HCT116 (cell line): ENCODE measurements around the gene CPM. TPM values are rescaled to one million over a fixed set of nuclear protein-coding genes. Genes with fewer than 3 reads are reported as not detected.

ENCODE experiments used
- ATAC-seq: fragments of 200-7000 bp; cut with Tn5 transposase; 2 replicates; pipeline ENCODE4 v1.9.1; 2020; ENCODE audit warnings: mild to moderate bottlenecking, moderate library complexity
- BruUV-seq: library from RNA; stranded (reverse); fragments of 400-500 nt; replicated peaks from 2 replicates; lab custom pipeline; 2021; lab: Mats Ljungman, UMichigan
- CTCF ChIA-PET: fragments of 300-600 bp; sonication (Branson Sonifier 250); formaldehyde crosslinking; loops from one replicate; lab custom pipeline; 2021; ENCODE audit warnings: antibody characterized with exemption; lab: Charles Lee
- POLR2A ChIA-PET: fragments of 300-600, 350-600 bp; sonication (Branson Sonifier 250); formaldehyde crosslinking; loops from one replicate; lab custom pipeline; 2021; ENCODE audit warnings: antibody characterized with exemption; lab: Charles Lee
- RAD21 ChIA-PET, 2 experiments: fragments of 300-600 bp; sonication (Branson Sonifier 250); formaldehyde crosslinking; loops; one replicate each; lab custom pipeline; 2023; ENCODE audit warnings: low total read pairs in 2 of 2; ENCODE audit not compliant: uncharacterized antibody in 2 of 2, unreplicated experiment in 2 of 2, low non-redundant PET in 1 of 2; lab: Charles Lee
- DNase-seq: peaks from one replicate; pipeline ENCODE4 v3.0.0-alpha.2; 2010; ENCODE audit warnings: low read depth, low spot score
- H2AFZ ChIP-seq: fragments of 200-600 bp; shearing (Covaris generic), sonication (generic); 2 replicates; pipeline ENCODE4 v1.6.1; 2017; ENCODE audit warnings: low read depth, mixed run types, mixed read lengths, antibody characterized with exemption, low read length; ENCODE audit not compliant: poor library complexity, severe bottlenecking
- H3K27ac ChIP-seq: 2 replicates; pipeline ENCODE4 v1.5.1; 2012; ENCODE audit warnings: low read depth, low read length
- H3K27me3 ChIP-seq: fragments of 200-600 bp; sonication (generic); 2 replicates; pipeline ENCODE4 v1.6.1; 2016; ENCODE audit warnings: mixed run types, low read length, mixed read lengths; ENCODE audit not compliant: insufficient read depth
- H3K36me3 ChIP-seq, 2 experiments: fragments of 200-500 bp in 1 of 2; fragments of 200-600 bp in 1 of 2; sonication (Bioruptor generic) in 1 of 2; sonication (generic) in 1 of 2; 2 replicates each; pipeline versions ENCODE4 v1.5.1 to v1.6.1; 2014 to 2016; ENCODE audit warnings: low read length in 2 of 2, inconsistent platforms in 1 of 2, mixed read lengths in 1 of 2, mixed run types in 1 of 2; ENCODE audit not compliant: insufficient read depth in 2 of 2, control insufficient read depth in 1 of 2
- H3K4me1 ChIP-seq, 2 experiments: fragments of 200-600 bp in 1 of 2; sonication (generic) in 1 of 2; 2 replicates each; pipeline versions ENCODE4 v1.5.1 to v1.6.1; 2012 to 2017; ENCODE audit warnings: low read length in 2 of 2, inconsistent platforms in 1 of 2, mild to moderate bottlenecking in 1 of 2, mixed read lengths in 1 of 2, mixed run types in 1 of 2, moderate library complexity in 1 of 2; ENCODE audit not compliant: insufficient read depth in 2 of 2, control insufficient read depth in 1 of 2
- H3K4me2 ChIP-seq: fragments of 200-600 bp; sonication (generic); 2 replicates; pipeline ENCODE4 v1.6.1; 2017; ENCODE audit warnings: mixed run types, low read length, mixed read lengths
- H3K4me3 ChIP-seq, 2 experiments: fragments of 200-600 bp in 1 of 2; sonication (generic) in 1 of 2; replicated peaks in 1 of 2; 2 replicates each; pipeline ENCODE4 v1.5.1; 2011 to 2016; ENCODE audit warnings: low read length in 2 of 2, control low read depth in 1 of 2, low read depth in 1 of 2, mild to moderate bottlenecking in 1 of 2, mixed read lengths in 1 of 2, mixed run types in 1 of 2
- H3K79me2 ChIP-seq: fragments of 200-600 bp; sonication (generic); 2 replicates; pipeline ENCODE4 v1.6.1; 2017; ENCODE audit warnings: mild to moderate bottlenecking, mixed run types, low read length, moderate library complexity, mixed read lengths; ENCODE audit not compliant: insufficient read depth
- H3K9ac ChIP-seq: fragments of 200-600 bp; sonication (generic); 2 replicates; pipeline ENCODE4 v1.6.1; 2016; ENCODE audit warnings: low read length, mixed read lengths
- H3K9me2 ChIP-seq: fragments of 200-600 bp; sonication (generic), shearing (Covaris generic); 2 replicates; pipeline ENCODE4 v1.6.1; 2017; ENCODE audit warnings: mixed run types, mild to moderate bottlenecking, moderate library complexity; ENCODE audit not compliant: insufficient read depth
- H3K9me3 ChIP-seq, 2 experiments: fragments of 200-500 bp in 1 of 2; fragments of 200-600 bp in 1 of 2; sonication (Bioruptor generic) in 1 of 2; sonication (generic) in 1 of 2; 2 replicates each; pipeline ENCODE4 v1.6.1; 2014 to 2017; ENCODE audit warnings: low read length in 2 of 2, mixed read lengths in 2 of 2, inconsistent platforms in 1 of 2, low read depth in 1 of 2, mild to moderate bottlenecking in 1 of 2, mixed run types in 1 of 2, moderate library complexity in 1 of 2; ENCODE audit not compliant: control insufficient read depth in 1 of 2, insufficient read depth in 1 of 2
- H4K20me1 ChIP-seq: fragments of 200-600 bp; sonication (generic), shearing (Covaris generic); 2 replicates; pipeline ENCODE4 v1.6.1; 2017; ENCODE audit warnings: mixed run types, mild to moderate bottlenecking, moderate library complexity; ENCODE audit not compliant: insufficient read depth
- CBX3 ChIP-seq: IDR thresholded peaks from 2 replicates; pipeline ENCODE4 v1.6.1; 2012; ENCODE audit warnings: low read depth
- CEBPB ChIP-seq: IDR thresholded peaks from 2 replicates; pipeline ENCODE4 v1.6.1; 2012; ENCODE audit warnings: low read depth
- EGR1 ChIP-seq: IDR thresholded peaks from 2 replicates; pipeline ENCODE4 v1.6.1; 2012; ENCODE audit warnings: low read depth
- EZH2 ChIP-seq: fragments of 200-600 bp; sonication (generic); IDR thresholded peaks from 2 replicates; pipeline ENCODE4 v1.6.1; 2017; ENCODE audit warnings: antibody characterized with exemption, mixed run types
- EZH2phosphoT487 ChIP-seq: fragments of 200-600 bp; IDR thresholded peaks from 2 replicates; pipeline ENCODE4 v1.6.1; 2018; ENCODE audit warnings: antibody characterized with exemption, borderline replicate concordance
- FOSL1 ChIP-seq: IDR thresholded peaks from 2 replicates; pipeline ENCODE4 v1.6.1; 2012; ENCODE audit warnings: low read depth
- JUND ChIP-seq: IDR thresholded peaks from 2 replicates; pipeline ENCODE4 v1.6.1; 2012
- POLR2A ChIP-seq: IDR thresholded peaks from 2 replicates; pipeline ENCODE4 v1.7.0; 2011; ENCODE audit warnings: borderline replicate concordance; ENCODE audit not compliant: insufficient read depth, insufficient read length; ENCODE audit errors: extremely low read depth
- RAD21 ChIP-seq: IDR thresholded peaks from 2 replicates; pipeline ENCODE4 v1.6.1; 2012; ENCODE audit warnings: low read depth, mild to moderate bottlenecking
- SIN3A ChIP-seq: IDR thresholded peaks from 2 replicates; pipeline ENCODE4 v1.6.1; 2012; ENCODE audit warnings: low read depth
- SRF ChIP-seq: IDR thresholded peaks from 2 replicates; pipeline ENCODE4 v1.6.1; 2012; ENCODE audit warnings: low read depth
- TCF7L2 ChIP-seq: IDR thresholded peaks from 2 replicates; pipeline ENCODE4 v1.7.0; 2011; ENCODE audit warnings: borderline replicate concordance, inconsistent platforms; ENCODE audit not compliant: insufficient read depth, insufficient read length; ENCODE audit errors: extremely low read depth
- ZFX ChIP-seq: fragments of 450-650 bp; IDR thresholded peaks from 2 replicates; pipeline ENCODE4 v1.6.1; 2017
- ZNF274 ChIP-seq: fragments of 200-500 bp; sonication (Bioruptor generic); IDR thresholded peaks from 2 replicates; pipeline ENCODE4 v1.6.1; 2014; ENCODE audit warnings: mild to moderate bottlenecking, low read depth, low read length, inconsistent platforms
- intact Hi-C: fragments of 100-400 bp; cut with micrococcal nuclease; formaldehyde crosslinking; loops from 2 replicates; pipeline ENCODE4 v1.10.0; 2022
- total RNA-seq: library from RNA; stranded (reverse); gene quantifications from one replicate; pipeline ENCODE4 v1.2.1, GENCODE V29; 2021; ENCODE audit not compliant: unreplicated experiment
- TF ChIP-seq, protein P1 (sequence below): IDR thresholded peaks from 2 replicates; pipeline ENCODE4 v1.6.1; 2012
- TF ChIP-seq, protein P2 (sequence below): IDR thresholded peaks from 2 replicates; pipeline ENCODE4 v1.6.1; 2012; ENCODE audit warnings: low read depth
- TF ChIP-seq, protein P3 (sequence below), 3 experiments: fragments of 200-600 bp in 1 of 3; sonication (generic) in 1 of 3; IDR thresholded peaks in 2 of 3; conservative IDR thresholded peaks in 1 of 3; 2 replicates each; pipeline ENCODE4 v1.5.1; 2012 to 2017; ENCODE audit warnings: low read depth in 2 of 3, low read length in 2 of 3, antibody characterized with exemption in 1 of 3, borderline replicate concordance in 1 of 3, control low read depth in 1 of 3, mild to moderate bottlenecking in 1 of 3, mixed read lengths in 1 of 3, mixed run types in 1 of 3, moderate library complexity in 1 of 3; ENCODE audit not compliant: insufficient read depth in 1 of 3
- TF ChIP-seq, protein P4 (sequence below): IDR thresholded peaks from 2 replicates; pipeline ENCODE4 v1.6.1; 2012

The CPM gene
- total RNA-seq, 1 experiment from 2014 or later = 5.3 TPM

DNA sequence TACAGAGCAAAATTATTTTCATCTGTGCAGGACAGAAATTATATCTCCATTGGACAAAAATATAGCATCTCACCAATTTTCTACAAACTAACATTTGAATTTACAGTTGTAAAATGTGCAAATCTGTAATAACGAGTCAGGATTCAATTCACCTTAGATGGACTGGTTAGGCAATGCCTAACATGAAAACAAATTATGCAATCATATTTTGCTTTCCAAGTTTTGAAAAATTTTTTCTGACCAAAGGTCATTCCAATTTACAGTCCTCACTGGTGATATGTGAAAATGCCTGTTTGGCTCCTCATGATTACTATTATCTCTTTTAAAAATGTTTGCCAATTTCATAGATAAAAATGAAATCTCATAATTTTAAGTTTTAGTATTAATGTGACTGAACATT lies 6.5 kb upstream of the CPM start:
- no peak overlapping the region for H3K4me2 ChIP-seq
- no peak for ATAC-seq

DNA sequence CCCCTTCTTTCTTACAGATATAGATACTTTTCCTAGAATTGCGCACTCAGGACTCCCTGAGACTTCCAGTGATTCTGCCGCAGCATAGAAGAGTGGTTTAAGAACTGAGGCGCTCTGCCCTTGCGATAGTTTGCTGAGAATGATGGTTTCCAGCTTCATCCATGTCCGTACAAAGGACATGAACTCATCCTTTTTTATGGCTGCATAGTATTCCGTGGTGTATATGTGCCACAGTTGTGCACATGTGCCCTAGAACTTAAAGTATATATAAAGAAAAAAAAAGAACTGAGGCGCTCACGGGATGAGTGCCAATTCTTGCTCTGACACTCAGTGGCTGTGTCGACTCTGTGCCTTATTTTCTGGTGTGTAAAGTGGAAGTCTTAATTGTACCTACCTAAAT lies 1.4 kb upstream of the CPM start:
- ChIA-PET POLR2A (no interaction called here), CTCF (no interaction called here), RAD21 (no interaction called here)
- no peaks in the 10 kb centered on the region for H3K27me3 ChIP-seq
- no peaks in the 10 kb centered on the region for H3K36me3 ChIP-seq
- H3K9me2 ChIP-seq = no peaks in the 10 kb centered on the region
- no peak overlapping the region for H3K4me3 ChIP-seq
- TF ChIP-seq TCF7L2 (no peak), ZNF274 (no peak), CBX3 (no peak), RAD21 (no peak)
- TF ChIP-seq, protein P1, sequence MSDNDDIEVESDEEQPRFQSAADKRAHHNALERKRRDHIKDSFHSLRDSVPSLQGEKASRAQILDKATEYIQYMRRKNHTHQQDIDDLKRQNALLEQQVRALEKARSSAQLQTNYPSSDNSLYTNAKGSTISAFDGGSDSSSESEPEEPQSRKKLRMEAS = no peak
- TF ChIP-seq, protein P2, sequence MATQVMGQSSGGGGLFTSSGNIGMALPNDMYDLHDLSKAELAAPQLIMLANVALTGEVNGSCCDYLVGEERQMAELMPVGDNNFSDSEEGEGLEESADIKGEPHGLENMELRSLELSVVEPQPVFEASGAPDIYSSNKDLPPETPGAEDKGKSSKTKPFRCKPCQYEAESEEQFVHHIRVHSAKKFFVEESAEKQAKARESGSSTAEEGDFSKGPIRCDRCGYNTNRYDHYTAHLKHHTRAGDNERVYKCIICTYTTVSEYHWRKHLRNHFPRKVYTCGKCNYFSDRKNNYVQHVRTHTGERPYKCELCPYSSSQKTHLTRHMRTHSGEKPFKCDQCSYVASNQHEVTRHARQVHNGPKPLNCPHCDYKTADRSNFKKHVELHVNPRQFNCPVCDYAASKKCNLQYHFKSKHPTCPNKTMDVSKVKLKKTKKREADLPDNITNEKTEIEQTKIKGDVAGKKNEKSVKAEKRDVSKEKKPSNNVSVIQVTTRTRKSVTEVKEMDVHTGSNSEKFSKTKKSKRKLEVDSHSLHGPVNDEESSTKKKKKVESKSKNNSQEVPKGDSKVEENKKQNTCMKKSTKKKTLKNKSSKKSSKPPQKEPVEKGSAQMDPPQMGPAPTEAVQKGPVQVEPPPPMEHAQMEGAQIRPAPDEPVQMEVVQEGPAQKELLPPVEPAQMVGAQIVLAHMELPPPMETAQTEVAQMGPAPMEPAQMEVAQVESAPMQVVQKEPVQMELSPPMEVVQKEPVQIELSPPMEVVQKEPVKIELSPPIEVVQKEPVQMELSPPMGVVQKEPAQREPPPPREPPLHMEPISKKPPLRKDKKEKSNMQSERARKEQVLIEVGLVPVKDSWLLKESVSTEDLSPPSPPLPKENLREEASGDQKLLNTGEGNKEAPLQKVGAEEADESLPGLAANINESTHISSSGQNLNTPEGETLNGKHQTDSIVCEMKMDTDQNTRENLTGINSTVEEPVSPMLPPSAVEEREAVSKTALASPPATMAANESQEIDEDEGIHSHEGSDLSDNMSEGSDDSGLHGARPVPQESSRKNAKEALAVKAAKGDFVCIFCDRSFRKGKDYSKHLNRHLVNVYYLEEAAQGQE = no peak
- TF ChIP-seq, protein P3, sequence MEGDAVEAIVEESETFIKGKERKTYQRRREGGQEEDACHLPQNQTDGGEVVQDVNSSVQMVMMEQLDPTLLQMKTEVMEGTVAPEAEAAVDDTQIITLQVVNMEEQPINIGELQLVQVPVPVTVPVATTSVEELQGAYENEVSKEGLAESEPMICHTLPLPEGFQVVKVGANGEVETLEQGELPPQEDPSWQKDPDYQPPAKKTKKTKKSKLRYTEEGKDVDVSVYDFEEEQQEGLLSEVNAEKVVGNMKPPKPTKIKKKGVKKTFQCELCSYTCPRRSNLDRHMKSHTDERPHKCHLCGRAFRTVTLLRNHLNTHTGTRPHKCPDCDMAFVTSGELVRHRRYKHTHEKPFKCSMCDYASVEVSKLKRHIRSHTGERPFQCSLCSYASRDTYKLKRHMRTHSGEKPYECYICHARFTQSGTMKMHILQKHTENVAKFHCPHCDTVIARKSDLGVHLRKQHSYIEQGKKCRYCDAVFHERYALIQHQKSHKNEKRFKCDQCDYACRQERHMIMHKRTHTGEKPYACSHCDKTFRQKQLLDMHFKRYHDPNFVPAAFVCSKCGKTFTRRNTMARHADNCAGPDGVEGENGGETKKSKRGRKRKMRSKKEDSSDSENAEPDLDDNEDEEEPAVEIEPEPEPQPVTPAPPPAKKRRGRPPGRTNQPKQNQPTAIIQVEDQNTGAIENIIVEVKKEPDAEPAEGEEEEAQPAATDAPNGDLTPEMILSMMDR (IDR thresholded peaks at IDR 0.05 in 2 of 3, conservative IDR thresholded peaks at IDR 0.05 in 1 of 3; ENCODE audit: borderline replicate concordance in 1 of 3, insufficient read depth in 1 of 3, low read depth in 2 of 3, low read length in 2 of 3) = no peak
- TF ChIP-seq, protein P4, sequence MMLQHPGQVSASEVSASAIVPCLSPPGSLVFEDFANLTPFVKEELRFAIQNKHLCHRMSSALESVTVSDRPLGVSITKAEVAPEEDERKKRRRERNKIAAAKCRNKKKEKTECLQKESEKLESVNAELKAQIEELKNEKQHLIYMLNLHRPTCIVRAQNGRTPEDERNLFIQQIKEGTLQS = no peak
- H3K27ac ChIP-seq = no peak overlapping the region
- BruUV-seq = no TSS peak
- no peaks in the 10 kb centered on the region for H3K9me3 ChIP-seq
- no peak for DNase-seq
- H4K20me1 ChIP-seq = no peaks in the 10 kb centered on the region
- intact Hi-C loops = no loop called here
- ATAC-seq = no peak
- no peak overlapping the region for H3K9ac ChIP-seq
- no peaks in the 10 kb centered on the region for H3K79me2 ChIP-seq
- H3K4me1 ChIP-seq = peaks cover 8 to 26% of the 10 kb centered on the region in 2 experiments; a peak in 3 of 4 replicates
- H3K4me2 ChIP-seq = no peak overlapping the region
- H2AFZ ChIP-seq = no peak overlapping the region

More for the DNA sequence above, 6.5 kb upstream of the CPM start:
- TF ChIP-seq SIN3A (no peak), FOSL1 (no peak), EGR1 (no peak), CEBPB (no peak), POLR2A (no peak), JUND (no peak), SRF (no peak), EZH2 (no peak), EZH2phosphoT487 (no peak), ZFX (no peak), TCF7L2 (no peak)
- TF ChIP-seq, protein P4 = no peak
- H3K36me3 ChIP-seq = no peaks in the 10 kb centered on the region
- no peaks in the 10 kb centered on the region for H4K20me1 ChIP-seq
- BruUV-seq = no TSS peak
- no peak overlapping the region for H3K4me3 ChIP-seq
- H3K9me3 ChIP-seq = no peaks in the 10 kb centered on the region
- ChIA-PET RAD21 (no interaction called here), POLR2A (no interaction called here), CTCF (no interaction called here)
- no peaks in the 10 kb centered on the region for H3K4me1 ChIP-seq
- H3K9ac ChIP-seq = no peak overlapping the region
- H3K27ac ChIP-seq = no peak overlapping the region
- no peak overlapping the region for H2AFZ ChIP-seq
- H3K9me2 ChIP-seq = no peaks in the 10 kb centered on the region
- DNase-seq = no peak
- intact Hi-C loops = no loop called here
- H3K79me2 ChIP-seq = no peaks in the 10 kb centered on the region
- H3K27me3 ChIP-seq = no peaks in the 10 kb centered on the region
